SK-N-SH (cell line): ENCODE measurements around the gene IDH3A.

Experiments
- CHD2 ChIP-seq: fragments of 150-350 bp; IDR thresholded peaks from 2 replicates; pipeline ENCODE4 v1.6.1; 2018; ENCODE audit warnings: low read length; ENCODE audit not compliant: partially characterized antibody
- POLR2AphosphoS5 ChIP-seq: IDR thresholded peaks from 2 replicates; pipeline ENCODE4 v1.6.1; 2012; ENCODE audit warnings: low read depth, low read length
- TCF12 ChIP-seq: IDR thresholded peaks from 2 replicates; pipeline ENCODE4 v1.4.0; 2012
- TF ChIP-seq, protein P1 (sequence below): IDR thresholded peaks from 2 replicates; pipeline ENCODE4 v1.6.1; 2012; ENCODE audit warnings: mild to moderate bottlenecking, low read depth, low read length, moderate library complexity

DNA sequence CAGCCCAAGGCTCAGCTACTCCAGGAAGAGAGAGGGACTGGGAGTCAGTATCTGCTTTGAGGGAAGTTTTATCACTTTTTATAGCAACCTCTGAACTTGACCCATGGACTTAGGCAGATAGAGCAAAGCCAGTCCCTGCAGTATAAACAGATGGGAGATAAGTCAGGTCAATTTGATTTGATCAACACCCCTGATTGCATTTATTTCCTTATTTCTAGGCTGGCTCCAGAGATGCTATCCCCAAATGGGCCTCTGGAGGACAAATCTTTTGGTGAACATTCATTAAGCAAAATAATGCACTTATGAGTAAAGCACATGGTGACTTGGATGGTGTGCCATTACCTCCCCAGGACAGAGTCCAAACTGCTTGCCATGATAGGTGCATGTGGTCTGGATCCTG is 8.9 kb upstream of the IDH3A start:
- no peak for TF ChIP-seq TCF12
- TF ChIP-seq, protein P1, sequence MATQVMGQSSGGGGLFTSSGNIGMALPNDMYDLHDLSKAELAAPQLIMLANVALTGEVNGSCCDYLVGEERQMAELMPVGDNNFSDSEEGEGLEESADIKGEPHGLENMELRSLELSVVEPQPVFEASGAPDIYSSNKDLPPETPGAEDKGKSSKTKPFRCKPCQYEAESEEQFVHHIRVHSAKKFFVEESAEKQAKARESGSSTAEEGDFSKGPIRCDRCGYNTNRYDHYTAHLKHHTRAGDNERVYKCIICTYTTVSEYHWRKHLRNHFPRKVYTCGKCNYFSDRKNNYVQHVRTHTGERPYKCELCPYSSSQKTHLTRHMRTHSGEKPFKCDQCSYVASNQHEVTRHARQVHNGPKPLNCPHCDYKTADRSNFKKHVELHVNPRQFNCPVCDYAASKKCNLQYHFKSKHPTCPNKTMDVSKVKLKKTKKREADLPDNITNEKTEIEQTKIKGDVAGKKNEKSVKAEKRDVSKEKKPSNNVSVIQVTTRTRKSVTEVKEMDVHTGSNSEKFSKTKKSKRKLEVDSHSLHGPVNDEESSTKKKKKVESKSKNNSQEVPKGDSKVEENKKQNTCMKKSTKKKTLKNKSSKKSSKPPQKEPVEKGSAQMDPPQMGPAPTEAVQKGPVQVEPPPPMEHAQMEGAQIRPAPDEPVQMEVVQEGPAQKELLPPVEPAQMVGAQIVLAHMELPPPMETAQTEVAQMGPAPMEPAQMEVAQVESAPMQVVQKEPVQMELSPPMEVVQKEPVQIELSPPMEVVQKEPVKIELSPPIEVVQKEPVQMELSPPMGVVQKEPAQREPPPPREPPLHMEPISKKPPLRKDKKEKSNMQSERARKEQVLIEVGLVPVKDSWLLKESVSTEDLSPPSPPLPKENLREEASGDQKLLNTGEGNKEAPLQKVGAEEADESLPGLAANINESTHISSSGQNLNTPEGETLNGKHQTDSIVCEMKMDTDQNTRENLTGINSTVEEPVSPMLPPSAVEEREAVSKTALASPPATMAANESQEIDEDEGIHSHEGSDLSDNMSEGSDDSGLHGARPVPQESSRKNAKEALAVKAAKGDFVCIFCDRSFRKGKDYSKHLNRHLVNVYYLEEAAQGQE, result no peak
- TF ChIP-seq POLR2AphosphoS5, result no peak
- TF ChIP-seq CHD2, result no peak
